HepG2 (cell line): ENCODE measurements around the gene PRSS48. TPM values are rescaled to one million over a fixed set of nuclear protein-coding genes. Genes with fewer than 3 reads are reported as not detected.

Source experiments
- ATF7-NPFF ChIP-seq: sonication (generic); formaldehyde crosslinking; IDR thresholded peaks from 2 replicates; pipeline ENCODE4 v1.8.1; 2023; ENCODE audit warnings: mild to moderate bottlenecking, low read depth, missing genetic modification reagents, moderate library complexity
- ETS1 ChIP-seq: sonication (generic); formaldehyde crosslinking; IDR thresholded peaks from 2 replicates; pipeline ENCODE4 v1.4.0; 2020; ENCODE audit warnings: missing genetic modification reagents
- FOXA1 ChIP-seq, 2 experiments: fragments of 450-650 bp in 1 of 2; sonication (generic) in 1 of 2; formaldehyde crosslinking in 1 of 2; IDR thresholded peaks; 2 replicates each; pipeline versions ENCODE4 v1.4.0 to v1.6.1; 2016 to 2020; ENCODE audit warnings: missing genetic modification reagents in 1 of 2
- HHEX ChIP-seq: IDR thresholded peaks from 2 replicates; pipeline ENCODE4 v1.6.1; 2016; ENCODE audit warnings: control low read depth
- KLF13 ChIP-seq: sonication (generic); formaldehyde crosslinking; IDR thresholded peaks from 2 replicates; pipeline ENCODE4 v1.4.0; 2020; ENCODE audit warnings: mild to moderate bottlenecking, missing genetic modification reagents
- PBX3 ChIP-seq: sonication (generic); formaldehyde crosslinking; IDR thresholded peaks from 2 replicates; pipeline ENCODE4 v1.8.1; 2023; ENCODE audit warnings: missing genetic modification reagents, inconsistent platforms, borderline replicate concordance
- ZEB1 ChIP-seq: IDR thresholded peaks from 2 replicates; pipeline ENCODE4 v1.6.1; 2012; ENCODE audit warnings: mild to moderate bottlenecking, low read depth, inconsistent platforms; ENCODE audit not compliant: insufficient replicate concordance
- ZFP62 ChIP-seq: sonication (generic); formaldehyde crosslinking; IDR thresholded peaks from 2 replicates; pipeline ENCODE4 v1.4.0; 2020; ENCODE audit warnings: missing genetic modification reagents
- ZNF317 ChIP-seq: sonication (generic); formaldehyde crosslinking; IDR thresholded peaks from 2 replicates; pipeline ENCODE4 v1.5.0; 2020; ENCODE audit warnings: mild to moderate bottlenecking, missing genetic modification reagents
- ZNF460 ChIP-seq: sonication (generic); formaldehyde crosslinking; IDR thresholded peaks from 2 replicates; pipeline ENCODE4 v1.5.1; 2020; ENCODE audit warnings: missing genetic modification reagents, mild to moderate bottlenecking, borderline replicate concordance
- ZNF468 ChIP-seq: sonication (generic); formaldehyde crosslinking; IDR thresholded peaks from 2 replicates; pipeline ENCODE4 v1.8.0; 2022; ENCODE audit warnings: mild to moderate bottlenecking, moderate library complexity, missing genetic modification reagents
- ZNF709 ChIP-seq: sonication (generic); formaldehyde crosslinking; IDR thresholded peaks from 2 replicates; pipeline ENCODE4 v1.5.0; 2020; ENCODE audit warnings: mild to moderate bottlenecking, missing genetic modification reagents
- ZNF768 ChIP-seq: sonication (generic); formaldehyde crosslinking; IDR thresholded peaks from 2 replicates; pipeline ENCODE4 v1.4.0; 2020; ENCODE audit warnings: missing genetic modification reagents
- ZNF891 ChIP-seq: sonication (generic); formaldehyde crosslinking; IDR thresholded peaks from 2 replicates; pipeline ENCODE4 v1.5.0; 2020; ENCODE audit warnings: mild to moderate bottlenecking, missing genetic modification reagents
- polyA plus RNA-seq, 8 experiments: library from polyadenylated mRNA; depleted of rRNA in 3 of 8; stranded (reverse) in 7 of 8; unstranded in 1 of 8; fragments of >200 nt; fragmentation: Illumina TruSeq in 4 of 8; extraction: Trizol in 4 of 8; gene quantifications; 2 replicates each; pipeline versions ENCODE4 v1.2.1 to v1.2.3, GENCODE V29; 2011 to 2016; ENCODE audit warnings: low read depth in 4 of 8, missing spikeins in 1 of 8, mixed read lengths in 1 of 8; ENCODE audit not compliant: insufficient read depth in 1 of 8
- total RNA-seq, 5 experiments: library from RNA; depleted of rRNA; stranded (reverse); fragments of >200 nt; fragmentation: Illumina TruSeq; extraction: Trizol; gene quantifications; 2 replicates each; pipeline ENCODE4 v1.2.3, GENCODE V29; 2016; ENCODE audit warnings: low read depth in 1 of 5
- TF ChIP-seq, protein P1 (sequence below), 2 experiments: fragments of 450-650 bp in 1 of 2; sonication (generic) in 1 of 2; formaldehyde crosslinking in 1 of 2; IDR thresholded peaks; 2 replicates each; pipeline versions ENCODE4 v1.6.1 to v1.8.0; 2016 to 2022; ENCODE audit warnings: antibody characterized with exemption in 1 of 2, mild to moderate bottlenecking in 1 of 2, missing genetic modification reagents in 1 of 2
- TF ChIP-seq, protein P2 (sequence below): IDR thresholded peaks from 2 replicates; pipeline ENCODE4 v1.6.1; 2016; ENCODE audit warnings: missing biosample characterization, missing genetic modification reagents, low read depth

The PRSS48 gene
- total and polyA plus RNA-seq, 2 of the 13 experiments (the other 11 are each of a cell fraction or from before 2014, with no cell fraction given) = not detected

GRCh38 chr4:151267822-151268535 lies 9.0 kb upstream of the PRSS48 start (continued):
- TF ChIP-seq ETS1 (CRISPR knock-in tag) (no peak), ZNF460 (CRISPR knock-in tag) (no peak), KLF13 (CRISPR knock-in tag) (no peak), ZNF709 (no peak), ZFP62 (CRISPR knock-in tag) (no peak), ZNF768 (CRISPR knock-in tag) (no peak), HHEX (CRISPR knock-in tag) (no peak), ZEB1 (no peak), ZNF317 (CRISPR knock-in tag) (no peak), ATF7-NPFF (no peak), FOXA1 (IDR thresholded peaks at IDR 0.05) (no peak), FOXA1 (CRISPR knock-in tag; IDR thresholded peaks at IDR 0.05) (peak; percentile 31; the same call in 1 of the 2 replicates), PBX3 (CRISPR knock-in tag) (no peak), ZNF468 (CRISPR knock-in tag) (no peak), ZNF891 (CRISPR knock-in tag) (no peak)
- TF ChIP-seq, protein P1, sequence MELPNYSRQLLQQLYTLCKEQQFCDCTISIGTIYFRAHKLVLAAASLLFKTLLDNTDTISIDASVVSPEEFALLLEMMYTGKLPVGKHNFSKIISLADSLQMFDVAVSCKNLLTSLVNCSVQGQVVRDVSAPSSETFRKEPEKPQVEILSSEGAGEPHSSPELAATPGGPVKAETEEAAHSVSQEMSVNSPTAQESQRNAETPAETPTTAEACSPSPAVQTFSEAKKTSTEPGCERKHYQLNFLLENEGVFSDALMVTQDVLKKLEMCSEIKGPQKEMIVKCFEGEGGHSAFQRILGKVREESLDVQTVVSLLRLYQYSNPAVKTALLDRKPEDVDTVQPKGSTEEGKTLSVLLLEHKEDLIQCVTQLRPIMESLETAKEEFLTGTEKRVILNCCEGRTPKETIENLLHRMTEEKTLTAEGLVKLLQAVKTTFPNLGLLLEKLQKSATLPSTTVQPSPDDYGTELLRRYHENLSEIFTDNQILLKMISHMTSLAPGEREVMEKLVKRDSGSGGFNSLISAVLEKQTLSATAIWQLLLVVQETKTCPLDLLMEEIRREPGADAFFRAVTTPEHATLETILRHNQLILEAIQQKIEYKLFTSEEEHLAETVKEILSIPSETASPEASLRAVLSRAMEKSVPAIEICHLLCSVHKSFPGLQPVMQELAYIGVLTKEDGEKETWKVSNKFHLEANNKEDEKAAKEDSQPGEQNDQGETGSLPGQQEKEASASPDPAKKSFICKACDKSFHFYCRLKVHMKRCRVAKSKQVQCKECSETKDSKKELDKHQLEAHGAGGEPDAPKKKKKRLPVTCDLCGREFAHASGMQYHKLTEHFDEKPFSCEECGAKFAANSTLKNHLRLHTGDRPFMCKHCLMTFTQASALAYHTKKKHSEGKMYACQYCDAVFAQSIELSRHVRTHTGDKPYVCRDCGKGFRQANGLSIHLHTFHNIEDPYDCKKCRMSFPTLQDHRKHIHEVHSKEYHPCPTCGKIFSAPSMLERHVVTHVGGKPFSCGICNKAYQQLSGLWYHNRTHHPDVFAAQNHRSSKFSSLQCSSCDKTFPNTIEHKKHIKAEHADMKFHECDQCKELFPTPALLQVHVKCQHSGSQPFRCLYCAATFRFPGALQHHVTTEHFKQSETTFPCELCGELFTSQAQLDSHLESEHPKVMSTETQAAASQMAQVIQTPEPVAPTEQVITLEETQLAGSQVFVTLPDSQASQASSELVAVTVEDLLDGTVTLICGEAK (IDR thresholded peaks at IDR 0.05) = no peak
- TF ChIP-seq, protein P1 (CRISPR knock-in tag; IDR thresholded peaks at IDR 0.05) = no peak
- TF ChIP-seq, protein P2, sequence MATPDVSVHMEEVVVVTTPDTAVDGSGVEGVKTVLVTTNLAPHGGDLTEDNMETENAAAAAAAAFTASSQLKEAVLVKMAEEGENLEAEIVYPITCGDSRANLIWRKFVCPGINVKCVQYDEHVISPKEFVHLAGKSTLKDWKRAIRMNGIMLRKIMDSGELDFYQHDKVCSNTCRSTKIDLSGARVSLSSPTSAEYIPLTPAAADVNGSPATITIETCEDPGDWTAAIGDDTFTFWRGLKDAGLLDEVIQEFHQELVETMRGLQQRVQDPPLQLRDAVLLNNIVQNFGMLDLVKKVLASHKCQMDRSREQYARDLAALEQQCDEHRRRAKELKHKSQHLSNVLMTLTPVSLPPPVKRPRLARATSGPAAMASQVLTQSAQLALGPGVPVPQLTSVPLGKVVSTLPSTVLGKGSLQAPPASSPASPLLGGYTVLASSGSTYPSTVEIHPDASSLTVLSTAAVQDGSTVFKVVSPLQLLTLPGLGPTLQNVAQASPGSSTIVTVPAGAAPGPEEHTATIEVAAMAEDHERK (CRISPR knock-in tag) = no peak
